ENCODE measurements around the gene PTH2. TPM values are rescaled to one million over a fixed set of nuclear protein-coding genes. Genes with fewer than 3 reads are reported as not detected.

Gene PTH2
- total and polyA plus RNA-seq, 10 of the 15 experiments (the other 5 are each of a cell fraction or from before 2014, with no cell fraction given) = not detected

DNA sequence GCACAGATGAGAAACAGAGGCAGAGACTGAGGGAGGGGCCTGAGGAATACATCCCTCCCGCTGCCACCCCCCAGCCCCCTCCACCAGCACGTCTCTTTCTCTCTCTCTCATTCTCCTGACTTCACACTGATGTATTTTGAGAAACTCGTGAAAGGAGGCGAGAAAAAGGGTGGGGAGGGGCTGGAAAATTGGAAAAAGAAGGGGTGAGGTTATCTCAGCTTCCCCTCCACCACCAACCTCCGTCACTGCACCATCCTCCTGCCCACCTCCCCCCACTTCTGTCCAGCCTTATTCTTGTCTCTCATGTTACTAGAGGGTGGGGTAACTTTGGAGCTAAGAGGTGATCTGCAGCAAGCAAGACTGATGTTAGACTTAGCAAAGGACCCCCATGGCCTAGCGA is 16.6 kb upstream of the PTH2 start:
- Histone ChIP-seq H3K27ac (ENCODE audit: control insufficient read depth, insufficient read depth) (no peak overlapping the region), H2AFZ (ENCODE audit: control insufficient read depth, low read depth, low read length) (no peak overlapping the region), H4K20me1 (ENCODE audit: control insufficient read depth, insufficient read depth) (no peaks in the 10 kb centered on the region), H3K79me2 (ENCODE audit: control insufficient read depth, insufficient read depth, low read length) (no peaks in the 10 kb centered on the region), H3K4me3 (no peak overlapping the region), H3K36me3 (ENCODE audit: control insufficient read depth in 2 of 2, insufficient read depth in 2 of 2, low read length in 1 of 2) (no peaks in the 10 kb centered on the region), H3K4me1 (ENCODE audit: control insufficient read depth, insufficient read depth, low read length) (no peaks in the 10 kb centered on the region), H3K27me3 (replicated peaks in 1 of 2; ENCODE audit: control insufficient read depth in 2 of 2, insufficient read depth in 2 of 2, low read length in 1 of 2) (peaks cover 12 to 31% of the 10 kb centered on the region in 2 experiments), H3K4me2 (ENCODE audit: control insufficient read depth, insufficient read depth) (no peak overlapping the region), H3K9me3 (replicated peaks; ENCODE audit: control insufficient read depth, insufficient read depth, low read length) (no peaks in the 10 kb centered on the region), H3K9ac (ENCODE audit: control insufficient read depth, insufficient read depth, low read length) (no peak overlapping the region)
- RAD21 ChIA-PET (ENCODE audit: unreplicated experiment) = no interaction called here
- CTCF ChIA-PET = interaction anchor here (1.0 to 1.3 kb wide), 3 partner anchors 10 to 48 kb away, joined by 4 to 5 read pairs (median 4); partner anchors contain the start of gene PIH1D1
- no TSS peak for BruUV-seq (replicated peaks)
- POLR2A ChIA-PET = no interaction called here
- in situ Hi-C loops (cut with MboI) (loop anchor here (5.0 kb wide), 1 partner anchor 48 kb away; no protein-coding TSS in a partner anchor), intact Hi-C loops (cut with micrococcal nuclease; ENCODE audit: unreplicated experiment) (no loop called here)
- FAIRE-seq (no peak), DNase-seq (ENCODE audit: low read depth, low spot score) (no peak), ATAC-seq (no peak)
- TF ChIP-seq, protein P1, sequence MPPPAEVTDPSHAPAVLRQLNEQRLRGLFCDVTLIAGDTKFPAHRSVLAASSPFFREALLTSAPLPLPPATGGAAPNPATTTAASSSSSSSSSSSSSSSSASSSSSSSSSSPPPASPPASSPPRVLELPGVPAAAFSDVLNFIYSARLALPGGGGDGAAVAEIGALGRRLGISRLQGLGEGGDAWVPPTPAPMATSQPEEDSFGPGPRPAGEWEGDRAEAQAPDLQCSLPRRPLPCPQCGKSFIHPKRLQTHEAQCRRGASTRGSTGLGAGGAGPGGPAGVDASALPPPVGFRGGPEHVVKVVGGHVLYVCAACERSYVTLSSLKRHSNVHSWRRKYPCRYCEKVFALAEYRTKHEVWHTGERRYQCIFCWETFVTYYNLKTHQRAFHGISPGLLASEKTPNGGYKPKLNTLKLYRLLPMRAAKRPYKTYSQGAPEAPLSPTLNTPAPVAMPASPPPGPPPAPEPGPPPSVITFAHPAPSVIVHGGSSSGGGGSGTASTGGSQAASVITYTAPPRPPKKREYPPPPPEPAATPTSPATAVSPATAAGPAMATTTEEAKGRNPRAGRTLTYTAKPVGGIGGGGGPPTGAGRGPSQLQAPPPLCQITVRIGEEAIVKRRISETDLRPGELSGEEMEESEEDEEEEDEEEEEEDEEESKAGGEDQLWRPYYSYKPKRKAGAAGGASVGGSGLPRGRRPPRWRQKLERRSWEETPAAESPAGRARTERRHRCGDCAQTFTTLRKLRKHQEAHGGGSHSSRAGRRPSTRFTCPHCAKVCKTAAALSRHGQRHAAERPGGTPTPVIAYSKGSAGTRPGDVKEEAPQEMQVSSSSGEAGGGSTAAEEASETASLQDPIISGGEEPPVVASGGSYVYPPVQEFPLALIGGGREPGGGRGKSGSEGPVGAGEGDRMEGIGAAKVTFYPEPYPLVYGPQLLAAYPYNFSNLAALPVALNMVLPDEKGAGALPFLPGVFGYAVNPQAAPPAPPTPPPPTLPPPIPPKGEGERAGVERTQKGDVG (CRISPR knock-in tag; IDR thresholded peaks at IDR 0.05) = no peak
- no peak for TF ChIP-seq CHD2 (IDR thresholded peaks at IDR 0.05; ENCODE audit: borderline replicate concordance, low read depth, low read length)
- TF ChIP-seq MTA2 (IDR thresholded peaks at IDR 0.05; ENCODE audit: low read depth) = no peak
- no peak for TF ChIP-seq ZNF24 (IDR thresholded peaks at IDR 0.05)
- no peak for TF ChIP-seq PAX5 (IDR thresholded peaks at IDR 0.05; ENCODE audit: borderline replicate concordance, low read depth, low read length)
- TF ChIP-seq, protein P2, sequence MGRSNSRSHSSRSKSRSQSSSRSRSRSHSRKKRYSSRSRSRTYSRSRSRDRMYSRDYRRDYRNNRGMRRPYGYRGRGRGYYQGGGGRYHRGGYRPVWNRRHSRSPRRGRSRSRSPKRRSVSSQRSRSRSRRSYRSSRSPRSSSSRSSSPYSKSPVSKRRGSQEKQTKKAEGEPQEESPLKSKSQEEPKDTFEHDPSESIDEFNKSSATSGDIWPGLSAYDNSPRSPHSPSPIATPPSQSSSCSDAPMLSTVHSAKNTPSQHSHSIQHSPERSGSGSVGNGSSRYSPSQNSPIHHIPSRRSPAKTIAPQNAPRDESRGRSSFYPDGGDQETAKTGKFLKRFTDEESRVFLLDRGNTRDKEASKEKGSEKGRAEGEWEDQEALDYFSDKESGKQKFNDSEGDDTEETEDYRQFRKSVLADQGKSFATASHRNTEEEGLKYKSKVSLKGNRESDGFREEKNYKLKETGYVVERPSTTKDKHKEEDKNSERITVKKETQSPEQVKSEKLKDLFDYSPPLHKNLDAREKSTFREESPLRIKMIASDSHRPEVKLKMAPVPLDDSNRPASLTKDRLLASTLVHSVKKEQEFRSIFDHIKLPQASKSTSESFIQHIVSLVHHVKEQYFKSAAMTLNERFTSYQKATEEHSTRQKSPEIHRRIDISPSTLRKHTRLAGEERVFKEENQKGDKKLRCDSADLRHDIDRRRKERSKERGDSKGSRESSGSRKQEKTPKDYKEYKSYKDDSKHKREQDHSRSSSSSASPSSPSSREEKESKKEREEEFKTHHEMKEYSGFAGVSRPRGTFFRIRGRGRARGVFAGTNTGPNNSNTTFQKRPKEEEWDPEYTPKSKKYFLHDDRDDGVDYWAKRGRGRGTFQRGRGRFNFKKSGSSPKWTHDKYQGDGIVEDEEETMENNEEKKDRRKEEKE (IDR thresholded peaks at IDR 0.05) = no peak
- TF ChIP-seq MXI1 (IDR thresholded peaks at IDR 0.05; ENCODE audit: low read depth, low read length) = no peak
- no peak for TF ChIP-seq CBX3 (IDR thresholded peaks at IDR 0.05; ENCODE audit: borderline replicate concordance, low read depth)
- TF ChIP-seq ESRRA (IDR thresholded peaks at IDR 0.05; ENCODE audit: low read length) = no peak
- TF ChIP-seq TCF3 (IDR thresholded peaks at IDR 0.05; ENCODE audit: borderline replicate concordance, insufficient read depth, low read depth, low read length) = no peak
- no peak for TF ChIP-seq POLR2AphosphoS2 (IDR thresholded peaks at IDR 0.05; ENCODE audit: low read depth, low read length)
- no peak for TF ChIP-seq MYB (IDR thresholded peaks at IDR 0.05; ENCODE audit: borderline replicate concordance, low read depth, low read length)
- no peak for TF ChIP-seq CHD1 (IDR thresholded peaks at IDR 0.05; ENCODE audit: low read depth, low read length)
- 2% methylated on average over 6 of the region's 6 CpGs for WGBS (ENCODE audit: insufficient coverage, insufficient replicate concordance, low lambda C conversion rate, missing lambda C conversion rate)
- SMC1A ChIA-PET (ENCODE audit: uncharacterized antibody, unreplicated experiment) = interaction anchor here (1.0 to 1.6 kb wide), 4 partner anchors 14 to 48 kb away, joined by 3 to 5 read pairs (median 3); no protein-coding TSS in a partner anchor

Data from GM12878 (cell line).